Subcutaneous adipose tissue (tissue), 4 donors: Measurements from ENCODE around the gene BTBD17. TPM values are rescaled to one million over a fixed set of nuclear protein-coding genes. Genes with fewer than 3 reads are reported as not detected.

Experiments used
- total RNA-seq, 4 donors: library from RNA; depleted of rRNA; stranded (reverse); fragments of >200 nt; gene quantifications; one replicate each; pipeline ENCODE4 v1.1.0, GENCODE V29; 2016
- TF ChIP-seq, protein P1 (sequence below): fragments of 450-650 bp; IDR thresholded peaks from one replicate; pipeline ENCODE4 v1.5.1; 2016; ENCODE audit warnings: low read depth, mild to moderate bottlenecking, control low read depth, antibody characterized with exemption, moderate library complexity

The BTBD17 gene
- total RNA-seq, 4 donors from 2014 or later: not detected

DNA sequence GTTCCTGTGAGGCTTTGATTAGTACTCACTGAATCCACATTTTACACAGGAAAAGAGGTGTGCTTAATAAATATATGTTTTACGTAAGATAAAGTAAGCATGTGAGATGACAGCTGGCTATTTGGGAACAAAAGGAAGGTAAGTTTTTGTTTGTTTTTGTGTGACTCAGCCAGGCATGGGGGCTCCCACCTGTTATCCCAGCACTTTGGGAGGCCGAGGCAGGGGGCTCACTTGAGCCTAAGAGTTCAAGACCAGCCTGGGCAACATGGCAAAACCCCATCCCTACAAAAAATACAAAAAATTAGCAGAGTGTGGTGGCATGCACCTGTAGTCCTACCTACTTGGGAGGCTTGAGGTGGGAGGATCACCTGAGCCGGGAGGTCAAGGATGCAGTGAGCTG, 23.5 kb upstream of the BTBD17 start:
- TF ChIP-seq, protein P1, sequence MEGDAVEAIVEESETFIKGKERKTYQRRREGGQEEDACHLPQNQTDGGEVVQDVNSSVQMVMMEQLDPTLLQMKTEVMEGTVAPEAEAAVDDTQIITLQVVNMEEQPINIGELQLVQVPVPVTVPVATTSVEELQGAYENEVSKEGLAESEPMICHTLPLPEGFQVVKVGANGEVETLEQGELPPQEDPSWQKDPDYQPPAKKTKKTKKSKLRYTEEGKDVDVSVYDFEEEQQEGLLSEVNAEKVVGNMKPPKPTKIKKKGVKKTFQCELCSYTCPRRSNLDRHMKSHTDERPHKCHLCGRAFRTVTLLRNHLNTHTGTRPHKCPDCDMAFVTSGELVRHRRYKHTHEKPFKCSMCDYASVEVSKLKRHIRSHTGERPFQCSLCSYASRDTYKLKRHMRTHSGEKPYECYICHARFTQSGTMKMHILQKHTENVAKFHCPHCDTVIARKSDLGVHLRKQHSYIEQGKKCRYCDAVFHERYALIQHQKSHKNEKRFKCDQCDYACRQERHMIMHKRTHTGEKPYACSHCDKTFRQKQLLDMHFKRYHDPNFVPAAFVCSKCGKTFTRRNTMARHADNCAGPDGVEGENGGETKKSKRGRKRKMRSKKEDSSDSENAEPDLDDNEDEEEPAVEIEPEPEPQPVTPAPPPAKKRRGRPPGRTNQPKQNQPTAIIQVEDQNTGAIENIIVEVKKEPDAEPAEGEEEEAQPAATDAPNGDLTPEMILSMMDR: no peak

DNA sequence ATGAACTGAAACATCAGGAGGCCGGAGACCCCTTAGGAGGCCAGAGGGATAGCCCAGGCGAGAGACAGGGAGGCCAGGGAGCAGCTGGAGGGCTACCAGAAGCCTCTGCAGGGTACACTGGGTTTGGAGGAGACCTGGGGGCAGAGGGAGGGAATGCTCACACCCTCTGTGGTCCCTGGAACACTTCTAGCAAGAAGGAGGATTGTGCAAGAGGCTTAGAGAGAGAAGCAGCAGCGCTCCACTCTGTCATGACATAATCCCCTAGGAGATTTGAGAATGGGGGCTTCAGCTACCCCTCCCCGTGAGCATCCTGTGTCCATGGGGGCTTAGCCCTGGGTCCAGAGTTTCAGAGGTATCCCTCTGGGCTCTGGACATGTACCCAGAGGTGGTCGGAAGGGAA, 21.5 kb upstream of the BTBD17 start:
- TF ChIP-seq, protein P1: no peak

DNA sequence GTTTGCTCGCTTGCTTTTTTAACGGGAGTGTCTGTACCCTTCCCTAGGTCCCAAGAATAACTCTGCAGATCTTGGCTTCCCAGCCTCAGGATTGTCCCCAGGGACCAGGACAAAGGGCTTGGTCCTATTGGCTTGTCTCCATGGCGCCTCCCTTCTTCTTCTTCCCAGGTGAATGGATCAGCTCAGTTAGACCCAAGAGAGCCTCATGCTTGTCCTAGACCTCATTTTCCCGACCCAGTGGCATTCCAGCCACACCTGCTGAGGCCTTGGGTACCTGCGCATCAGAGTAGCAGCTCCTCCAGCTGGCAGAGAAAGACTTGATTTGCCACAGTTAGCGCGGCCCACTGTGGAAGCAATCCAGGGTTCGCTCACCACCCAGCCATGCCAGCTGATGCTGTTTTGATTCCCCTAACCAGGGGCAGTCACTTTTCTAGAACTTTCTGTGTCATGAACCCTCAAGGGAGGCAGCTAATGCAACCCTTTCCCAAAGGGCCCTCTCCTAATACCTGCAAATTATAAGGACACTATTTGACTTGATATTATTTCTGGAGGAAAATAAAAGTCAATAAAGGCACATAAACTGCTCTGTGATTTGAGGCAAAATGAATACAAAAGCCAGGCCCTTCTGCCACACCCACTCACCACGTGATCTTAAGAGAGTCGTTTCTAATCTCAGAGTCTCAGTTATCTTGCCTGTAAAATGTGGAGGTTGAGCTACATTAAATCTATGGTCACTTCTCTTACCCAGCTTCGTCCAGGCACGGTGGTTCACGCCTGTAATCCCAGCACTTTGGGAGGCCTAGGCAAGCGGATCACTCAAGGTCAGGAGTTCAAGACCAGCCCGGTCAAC, 19.5 kb upstream of the BTBD17 start:
- TF ChIP-seq, protein P1: no peak

DNA sequence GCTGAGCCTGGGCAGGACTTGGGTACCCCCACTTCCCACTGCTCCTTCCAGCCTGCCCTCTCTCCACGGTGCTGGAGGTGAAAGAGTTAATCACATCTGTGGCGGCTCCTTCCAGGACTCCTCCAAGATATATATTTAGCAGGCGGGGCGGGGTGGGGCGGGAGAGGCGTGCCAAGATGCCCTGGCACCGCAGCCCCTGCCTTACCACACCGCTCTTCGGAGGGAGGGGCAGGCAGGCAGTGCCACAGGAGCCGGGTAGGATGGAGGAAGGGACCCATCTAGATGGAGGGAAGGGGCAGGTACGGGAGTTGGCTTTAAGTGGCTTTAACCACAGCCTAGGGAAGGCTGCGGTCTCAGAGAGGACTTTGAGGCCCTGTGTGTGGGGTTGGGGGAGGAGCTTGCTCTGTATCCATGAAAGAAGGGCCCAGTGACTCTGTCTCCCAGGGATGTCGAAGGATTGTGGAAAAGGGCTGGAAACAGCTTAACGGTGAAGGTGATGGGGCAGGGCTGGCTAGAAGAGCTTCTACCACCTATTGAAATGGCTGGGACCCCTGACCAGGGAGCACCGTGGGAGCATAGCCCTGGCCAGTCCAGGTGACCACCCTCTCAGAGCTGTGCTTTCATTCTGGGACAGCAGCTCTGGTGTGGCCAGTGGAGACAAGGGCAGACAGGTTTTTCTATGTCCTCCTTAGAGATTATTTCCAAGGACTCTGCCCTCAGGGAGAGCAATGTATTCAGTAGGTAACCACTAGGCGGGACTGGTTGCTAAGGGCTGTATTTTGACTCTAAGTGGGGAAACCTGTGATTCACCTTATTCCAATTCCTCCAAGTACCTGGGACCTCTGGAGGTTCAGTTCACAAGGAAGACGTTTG, 18.7 kb upstream of the BTBD17 start:
- TF ChIP-seq, protein P1: no peak

DNA sequence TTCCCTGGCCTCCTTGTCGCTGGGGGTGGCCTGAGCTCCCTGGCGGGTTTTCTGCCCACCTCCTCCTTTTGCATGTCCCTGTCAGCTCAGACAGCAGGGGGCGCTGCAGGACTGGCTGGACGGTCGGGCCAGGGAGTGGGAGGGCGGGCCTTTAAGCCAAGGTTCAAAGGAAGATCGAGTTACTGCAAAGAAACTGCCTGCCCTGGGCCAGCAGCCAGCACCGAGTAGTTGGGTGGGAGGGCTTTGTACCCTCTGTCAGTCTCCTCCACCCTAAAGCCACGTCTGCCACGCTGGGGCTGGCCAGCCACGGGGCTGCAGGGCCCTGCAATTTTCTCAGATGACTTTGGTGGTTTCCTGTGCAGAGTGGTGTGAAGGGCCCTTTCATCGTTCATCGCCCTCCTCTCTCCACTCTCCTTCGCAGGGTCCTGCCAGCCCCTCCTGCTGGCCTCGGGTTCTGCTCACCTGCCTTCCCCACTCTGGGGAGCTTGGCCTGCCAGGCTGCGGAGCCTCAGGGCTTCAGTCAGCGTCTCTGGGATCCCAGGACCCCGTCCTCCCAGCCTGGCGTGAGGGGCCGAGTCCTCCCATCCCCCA, 17.9 kb upstream of the BTBD17 start:
- TF ChIP-seq, protein P1: no peak

DNA sequence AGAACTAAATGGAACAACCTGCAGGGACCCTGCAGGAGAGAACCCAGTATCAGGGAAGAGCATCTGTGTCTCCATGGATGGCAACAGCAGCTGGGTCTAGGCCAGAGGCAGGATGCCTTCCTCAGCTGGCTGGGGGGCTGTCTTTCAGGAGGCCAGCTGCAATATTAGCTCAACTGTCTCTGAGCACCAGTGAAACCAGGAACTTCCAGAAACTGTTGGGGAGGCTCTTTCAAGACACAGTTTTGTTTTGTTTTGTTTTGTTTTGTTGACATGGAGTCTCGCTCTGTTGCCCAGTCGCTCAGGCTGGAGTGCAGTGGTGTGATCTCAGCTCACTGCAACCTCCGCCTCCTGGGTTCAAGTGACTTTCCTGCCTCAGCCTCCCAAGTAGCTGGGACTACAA, 13.2 kb upstream of the BTBD17 start:
- TF ChIP-seq, protein P1: no peak
